Measurements from ENCODE around the gene SPECC1. TPM values are rescaled to one million over a fixed set of nuclear protein-coding genes. Genes with fewer than 3 reads are reported as not detected.

The SPECC1 gene
- total RNA-seq, 1 experiment from 2014 or later, result 43.5 TPM

DNA sequence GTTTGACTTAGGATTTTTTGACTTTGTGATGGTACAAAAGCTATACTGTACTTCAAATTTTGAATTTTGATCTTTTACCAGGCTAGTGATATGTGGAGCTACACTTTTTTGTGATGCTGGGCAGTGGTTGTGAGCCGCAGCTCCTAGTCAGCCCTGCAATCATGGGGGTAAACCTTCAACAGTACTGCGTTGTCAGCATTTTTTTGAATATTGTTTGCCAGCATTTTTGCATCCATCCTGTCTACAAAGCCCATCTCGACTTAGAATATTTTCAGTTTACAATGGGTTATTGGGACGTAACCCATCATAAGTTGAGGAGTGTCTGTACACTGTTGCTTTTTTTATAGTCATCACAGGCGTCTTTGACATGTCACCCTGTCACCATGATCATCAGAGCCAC lies 142.0 kb downstream of the SPECC1 start:
- no peak overlapping the region for H2AFZ ChIP-seq (ENCODE audit: low read depth, low read length, poor library complexity, severe bottlenecking)

More for the DNA sequence above, 142.0 kb downstream of the SPECC1 start:
- H3K27ac ChIP-seq (ENCODE audit: low read depth, low read length), result no peak overlapping the region
- RAD21 ChIA-PET (ENCODE audit: low non-redundant PET in 1 of 2, low total read pairs in 2 of 2, uncharacterized antibody in 2 of 2, unreplicated experiment in 2 of 2), result no interaction called here
- intact Hi-C loops (cut with micrococcal nuclease), result no loop called here
- ATAC-seq (no peak), DNase-seq (ENCODE audit: low read depth, low spot score) (no peak)
- H3K36me3 ChIP-seq (ENCODE audit: control insufficient read depth in 1 of 2, insufficient read depth in 2 of 2, low read length in 2 of 2), result no peaks in the 10 kb centered on the region
- no peaks in the 10 kb centered on the region for H3K9me3 ChIP-seq (ENCODE audit: control insufficient read depth in 1 of 2, insufficient read depth in 1 of 2, low read depth in 1 of 2, low read length in 2 of 2)
- H3K9ac ChIP-seq (ENCODE audit: low read length), result no peak overlapping the region
- H3K4me1 ChIP-seq (ENCODE audit: control insufficient read depth in 1 of 2, insufficient read depth in 2 of 2, low read length in 2 of 2), result peaks cover 6 to 7% of the 10 kb centered on the region in 2 experiments; a peak in 3 of 4 replicates
- CTCF ChIA-PET, result no interaction called here
- BruUV-seq (replicated peaks), result no TSS peak
- H3K4me2 ChIP-seq (ENCODE audit: low read length), result no peak overlapping the region
- no peaks in the 10 kb centered on the region for H4K20me1 ChIP-seq (ENCODE audit: insufficient read depth)
- POLR2A ChIA-PET, result no interaction called here
- H3K79me2 ChIP-seq (ENCODE audit: insufficient read depth, low read length), result no peaks in the 10 kb centered on the region
- TF ChIP-seq ATF3 (IDR thresholded peaks at IDR 0.05) (no peak), FOSL1 (IDR thresholded peaks at IDR 0.05; ENCODE audit: low read depth) (no peak), EGR1 (IDR thresholded peaks at IDR 0.05; ENCODE audit: low read depth) (no peak), ZNF274 (IDR thresholded peaks at IDR 0.05; ENCODE audit: low read depth, low read length) (no peak), SP1 (IDR thresholded peaks at IDR 0.05; ENCODE audit: low read depth) (no peak), POLR2AphosphoS5 (IDR thresholded peaks at IDR 0.05; ENCODE audit: low read depth, low read length) (no peak), ELF1 (IDR thresholded peaks at IDR 0.05; ENCODE audit: borderline replicate concordance, low read depth) (no peak), SRF (IDR thresholded peaks at IDR 0.05; ENCODE audit: low read depth) (no peak), EZH2phosphoT487 (IDR thresholded peaks at IDR 0.05; ENCODE audit: borderline replicate concordance) (no peak), SIN3A (IDR thresholded peaks at IDR 0.05; ENCODE audit: low read depth) (no peak), RAD21 (IDR thresholded peaks at IDR 0.05; ENCODE audit: low read depth) (no peak), POLR2A (IDR thresholded peaks at IDR 0.05; ENCODE audit: borderline replicate concordance, extremely low read depth, insufficient read depth, insufficient read length) (no peak), YY1 (IDR thresholded peaks at IDR 0.05; ENCODE audit: extremely low read depth, insufficient replicate concordance, low read depth, low read length) (no peak), REST (IDR thresholded peaks at IDR 0.05; ENCODE audit: low read depth) (no peak), TCF7L2 (IDR thresholded peaks at IDR 0.05; ENCODE audit: borderline replicate concordance, extremely low read depth, insufficient read depth, insufficient read length) (no peak)
- TF ChIP-seq, protein P1, sequence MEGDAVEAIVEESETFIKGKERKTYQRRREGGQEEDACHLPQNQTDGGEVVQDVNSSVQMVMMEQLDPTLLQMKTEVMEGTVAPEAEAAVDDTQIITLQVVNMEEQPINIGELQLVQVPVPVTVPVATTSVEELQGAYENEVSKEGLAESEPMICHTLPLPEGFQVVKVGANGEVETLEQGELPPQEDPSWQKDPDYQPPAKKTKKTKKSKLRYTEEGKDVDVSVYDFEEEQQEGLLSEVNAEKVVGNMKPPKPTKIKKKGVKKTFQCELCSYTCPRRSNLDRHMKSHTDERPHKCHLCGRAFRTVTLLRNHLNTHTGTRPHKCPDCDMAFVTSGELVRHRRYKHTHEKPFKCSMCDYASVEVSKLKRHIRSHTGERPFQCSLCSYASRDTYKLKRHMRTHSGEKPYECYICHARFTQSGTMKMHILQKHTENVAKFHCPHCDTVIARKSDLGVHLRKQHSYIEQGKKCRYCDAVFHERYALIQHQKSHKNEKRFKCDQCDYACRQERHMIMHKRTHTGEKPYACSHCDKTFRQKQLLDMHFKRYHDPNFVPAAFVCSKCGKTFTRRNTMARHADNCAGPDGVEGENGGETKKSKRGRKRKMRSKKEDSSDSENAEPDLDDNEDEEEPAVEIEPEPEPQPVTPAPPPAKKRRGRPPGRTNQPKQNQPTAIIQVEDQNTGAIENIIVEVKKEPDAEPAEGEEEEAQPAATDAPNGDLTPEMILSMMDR (IDR thresholded peaks at IDR 0.05 in 2 of 3, conservative IDR thresholded peaks at IDR 0.05 in 1 of 3; ENCODE audit: borderline replicate concordance in 1 of 3, insufficient read depth in 1 of 3, low read depth in 2 of 3, low read length in 2 of 3), result no peak
- TF ChIP-seq, protein P2, sequence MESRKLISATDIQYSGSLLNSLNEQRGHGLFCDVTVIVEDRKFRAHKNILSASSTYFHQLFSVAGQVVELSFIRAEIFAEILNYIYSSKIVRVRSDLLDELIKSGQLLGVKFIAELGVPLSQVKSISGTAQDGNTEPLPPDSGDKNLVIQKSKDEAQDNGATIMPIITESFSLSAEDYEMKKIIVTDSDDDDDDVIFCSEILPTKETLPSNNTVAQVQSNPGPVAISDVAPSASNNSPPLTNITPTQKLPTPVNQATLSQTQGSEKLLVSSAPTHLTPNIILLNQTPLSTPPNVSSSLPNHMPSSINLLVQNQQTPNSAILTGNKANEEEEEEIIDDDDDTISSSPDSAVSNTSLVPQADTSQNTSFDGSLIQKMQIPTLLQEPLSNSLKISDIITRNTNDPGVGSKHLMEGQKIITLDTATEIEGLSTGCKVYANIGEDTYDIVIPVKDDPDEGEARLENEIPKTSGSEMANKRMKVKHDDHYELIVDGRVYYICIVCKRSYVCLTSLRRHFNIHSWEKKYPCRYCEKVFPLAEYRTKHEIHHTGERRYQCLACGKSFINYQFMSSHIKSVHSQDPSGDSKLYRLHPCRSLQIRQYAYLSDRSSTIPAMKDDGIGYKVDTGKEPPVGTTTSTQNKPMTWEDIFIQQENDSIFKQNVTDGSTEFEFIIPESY (IDR thresholded peaks at IDR 0.05; ENCODE audit: extremely low read depth, insufficient replicate concordance, low read length), result no peak
- H3K4me3 ChIP-seq (replicated peaks in 1 of 2; ENCODE audit: low read depth in 1 of 2, low read length in 2 of 2), result no peak overlapping the region
- H3K9me2 ChIP-seq (ENCODE audit: insufficient read depth), result no peaks in the 10 kb centered on the region
- H3K27me3 ChIP-seq (ENCODE audit: insufficient read depth, low read length), result no peaks in the 10 kb centered on the region

Measured in HCT116 (cell line).